MM.1S (cell line): ENCODE results near the gene RHPN2.

ENCODE experiments used
- EZH2 ChIP-seq: fragments of 300-600 bp; sonication (generic); optimal IDR thresholded peaks from 2 replicates; pipeline ENCODE3; 2017; ENCODE audit warnings: low read depth, mild to moderate bottlenecking, antibody characterized with exemption, low read length, mixed read lengths
- TF ChIP-seq, protein P1 (sequence below): fragments of 300-600 bp; sonication (generic); IDR thresholded peaks from 2 replicates; pipeline ENCODE4 v1.5.1; 2016; ENCODE audit warnings: antibody characterized with exemption, low read length, mixed read lengths

DNA sequence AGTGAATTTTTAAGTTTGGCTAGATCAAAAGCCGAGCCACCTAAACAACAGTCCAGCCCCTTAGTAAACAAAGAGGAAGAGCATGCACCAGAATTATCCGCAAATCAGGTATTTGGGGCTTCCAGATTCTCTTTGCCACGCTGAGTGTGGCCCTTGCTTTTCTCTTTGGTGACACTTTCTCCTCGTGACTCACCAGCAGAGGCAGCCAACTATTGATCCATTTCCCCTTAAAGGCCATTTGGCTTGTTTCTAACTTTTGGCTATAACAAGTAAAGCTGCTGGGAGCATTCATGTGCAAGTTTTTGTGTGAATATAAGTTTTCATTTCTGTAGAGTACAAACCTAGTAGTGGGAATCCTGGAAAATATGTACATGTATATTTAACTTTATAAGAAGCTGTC lies 49.6 kb upstream of the RHPN2 start:
- TF ChIP-seq, protein P1, sequence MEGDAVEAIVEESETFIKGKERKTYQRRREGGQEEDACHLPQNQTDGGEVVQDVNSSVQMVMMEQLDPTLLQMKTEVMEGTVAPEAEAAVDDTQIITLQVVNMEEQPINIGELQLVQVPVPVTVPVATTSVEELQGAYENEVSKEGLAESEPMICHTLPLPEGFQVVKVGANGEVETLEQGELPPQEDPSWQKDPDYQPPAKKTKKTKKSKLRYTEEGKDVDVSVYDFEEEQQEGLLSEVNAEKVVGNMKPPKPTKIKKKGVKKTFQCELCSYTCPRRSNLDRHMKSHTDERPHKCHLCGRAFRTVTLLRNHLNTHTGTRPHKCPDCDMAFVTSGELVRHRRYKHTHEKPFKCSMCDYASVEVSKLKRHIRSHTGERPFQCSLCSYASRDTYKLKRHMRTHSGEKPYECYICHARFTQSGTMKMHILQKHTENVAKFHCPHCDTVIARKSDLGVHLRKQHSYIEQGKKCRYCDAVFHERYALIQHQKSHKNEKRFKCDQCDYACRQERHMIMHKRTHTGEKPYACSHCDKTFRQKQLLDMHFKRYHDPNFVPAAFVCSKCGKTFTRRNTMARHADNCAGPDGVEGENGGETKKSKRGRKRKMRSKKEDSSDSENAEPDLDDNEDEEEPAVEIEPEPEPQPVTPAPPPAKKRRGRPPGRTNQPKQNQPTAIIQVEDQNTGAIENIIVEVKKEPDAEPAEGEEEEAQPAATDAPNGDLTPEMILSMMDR: no peak
- no peak for TF ChIP-seq EZH2
